ENCODE results near the gene ZNF32. TPM values are rescaled to one million over a fixed set of nuclear protein-coding genes. Genes with fewer than 3 reads are reported as not detected.

ZNF32 gene
- total RNA-seq, 1 experiment from 2014 or later = 14.6 TPM

- no peak overlapping the region for H3K23ac ChIP-seq (ENCODE audit: insufficient read length, low read depth, low read length)
- Mint-ChIP-seq H3K27ac (no peak overlapping the region), H3K9me3 (peaks cover 0 to 5% of the 10 kb centered on the region in 2 experiments; a peak in 2 of 5 replicates), H3K4me3 (no peak overlapping the region; a peak in 1 of 5 replicates), H3K36me3 (ENCODE audit: insufficient read depth in 1 of 3, low read depth in 3 of 3) (peaks cover 0 to 1% (median 0%) of the 10 kb centered on the region in 3 experiments; a peak in 2 of 7 replicates), H3K27me3 (ENCODE audit: low read depth) (peaks cover 26% of the 10 kb centered on the region), H3K4me1 (peaks cover 2 to 6% of the 10 kb centered on the region in 2 experiments; a peak in 1 of 4 replicates)
- no peak overlapping the region for H3K56ac ChIP-seq (ENCODE audit: insufficient read length, low read depth, low read length)
- no peak overlapping the region for H3K27ac ChIP-seq (ENCODE audit: insufficient read length, low read depth, low read length)
- H3K79me1 ChIP-seq (ENCODE audit: insufficient read depth, low read depth, low read length, poor library complexity, severe bottlenecking) = no peaks in the 10 kb centered on the region
- no peak overlapping the region for H4K91ac ChIP-seq (ENCODE audit: insufficient read length, low read depth, low read length)
- H2BK5ac ChIP-seq (ENCODE audit: insufficient read length, low read length) = no peak overlapping the region
- H3K14ac ChIP-seq (ENCODE audit: insufficient read depth, low read length) = no peak overlapping the region
- no peaks in the 10 kb centered on the region for H3K23me2 ChIP-seq (ENCODE audit: insufficient read length, low read depth, low read length, poor library complexity, severe bottlenecking)
- H3K4ac ChIP-seq (ENCODE audit: low read depth, low read length) = no peak overlapping the region
- H2BK12ac ChIP-seq (ENCODE audit: insufficient read length, low read depth, low read length) = no peak overlapping the region
- no peak overlapping the region for H4K8ac ChIP-seq (replicated peaks; ENCODE audit: insufficient read length, low read depth, low read length)
- no peak overlapping the region for H3K18ac ChIP-seq (ENCODE audit: insufficient read length, low read depth, low read length)
- peak; percentile 79 for TF ChIP-seq CTCF (conservative IDR thresholded peaks at IDR 0.05)
- no peak overlapping the region for H3K4me2 ChIP-seq (ENCODE audit: insufficient read depth, insufficient read length, low read length)
- H3K9me3 ChIP-seq (ENCODE audit: control insufficient read depth, low read depth, low read length) = no peaks in the 10 kb centered on the region
- no peak overlapping the region for H3K9ac ChIP-seq (ENCODE audit: extremely low read depth, insufficient read length, low read length)
- H3K4me1 ChIP-seq (ENCODE audit: insufficient read depth, low read length) = no peaks in the 10 kb centered on the region
- WGBS (ENCODE audit: extremely low coverage, insufficient read length, low lambda C conversion rate) = no CpG with 5 or more reads among the region's 10 CpGs
- H2AFZ ChIP-seq (ENCODE audit: low read length) = no peak overlapping the region
- no peaks in the 10 kb centered on the region; the same call in 1 of the 2 replicates for H3K27me3 ChIP-seq (ENCODE audit: insufficient read depth, low read length)
- H2BK15ac ChIP-seq (ENCODE audit: low read depth, low read length) = no peak overlapping the region
- H4K20me1 ChIP-seq (ENCODE audit: control insufficient read depth, insufficient read depth, insufficient read length) = no peaks in the 10 kb centered on the region
- no peak overlapping the region for H2BK120ac ChIP-seq (ENCODE audit: low read depth, low read length, poor library complexity, severe bottlenecking)
- H4K5ac ChIP-seq (ENCODE audit: insufficient read length, low read depth, low read length) = no peak overlapping the region
- H3K79me2 ChIP-seq (ENCODE audit: insufficient read depth, low read length) = no peaks in the 10 kb centered on the region
- no peak overlapping the region for H2BK20ac ChIP-seq (ENCODE audit: low read depth, low read length, poor library complexity, severe bottlenecking)
- H3T11ph ChIP-seq (ENCODE audit: low read length) = no peak overlapping the region
- peak; percentile 71 for DNase-seq
- no peak overlapping the region for H2AK5ac ChIP-seq (ENCODE audit: insufficient read length, low read length)
Measured at GRCh38 chr10:43683451-43684291, 35.0 kb upstream of the ZNF32 start.

Measured in H9 (cell line).